Measurements from ENCODE around the gene CTSH. TPM values are rescaled to one million over a fixed set of nuclear protein-coding genes. Genes with fewer than 3 reads are reported as not detected.

CTSH gene
- total RNA-seq, 4 donors from 2014 or later, result 110 to 351 (median 203) TPM

GRCh38 chr15:78942741-78943140 is 2.1 kb downstream of the CTSH start:
- ATAC-seq (ENCODE audit: low FRiP score) (no peak), DNase-seq (ENCODE audit: low spot score) (no peak)
- TF ChIP-seq CTCF (IDR thresholded peaks at IDR 0.05), result no peak

DNA sequence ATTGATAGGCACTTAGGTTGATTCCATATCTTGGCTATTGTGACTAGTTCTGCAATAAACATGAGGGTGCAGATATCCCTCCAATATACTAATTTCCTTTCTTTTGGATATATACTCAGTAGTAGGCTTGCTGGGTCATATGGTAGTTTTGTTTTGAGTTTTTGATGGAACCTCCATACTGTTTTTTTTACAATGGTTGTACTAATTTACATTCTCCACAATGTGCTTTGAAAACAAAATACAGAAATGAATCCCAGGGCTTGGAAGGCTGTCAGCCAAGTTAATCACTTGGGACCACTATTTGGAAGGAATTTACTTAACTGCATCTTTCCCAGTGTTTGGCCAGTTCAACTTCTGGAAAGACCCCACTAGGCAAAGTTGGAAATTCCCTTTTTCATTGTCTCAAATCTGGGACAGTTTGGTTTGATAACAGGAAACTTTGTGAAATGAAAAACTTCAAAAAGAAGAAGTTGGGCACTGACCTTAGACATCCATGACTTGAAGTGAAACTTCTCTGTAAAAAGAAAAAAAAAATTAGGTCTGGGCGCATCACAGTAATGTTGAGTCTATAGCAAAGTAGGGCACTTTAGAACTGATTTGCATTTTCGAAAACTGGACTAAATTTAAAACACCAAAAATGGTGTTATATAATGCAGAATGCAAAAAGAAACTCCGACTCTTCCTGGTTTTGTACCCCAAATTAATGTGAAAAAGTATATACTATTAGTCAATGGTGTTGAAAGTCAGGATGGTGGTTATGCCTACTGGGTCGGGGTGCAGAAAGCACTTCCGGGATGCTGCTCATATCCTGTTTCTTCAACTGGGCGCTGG is 6.0 kb downstream of the CTSH start:
- no peak for TF ChIP-seq CTCF (IDR thresholded peaks at IDR 0.05)
- no peak for ATAC-seq (ENCODE audit: low FRiP score)
- no peak for DNase-seq (ENCODE audit: low spot score)

- DNase-seq (ENCODE audit: low spot score) (no peak), ATAC-seq (ENCODE audit: low FRiP score) (no peak)
- no peak for TF ChIP-seq CTCF (IDR thresholded peaks at IDR 0.05)
Measured at GRCh38 chr15:78937132-78937739, 7.6 kb downstream of the CTSH start.

DNA sequence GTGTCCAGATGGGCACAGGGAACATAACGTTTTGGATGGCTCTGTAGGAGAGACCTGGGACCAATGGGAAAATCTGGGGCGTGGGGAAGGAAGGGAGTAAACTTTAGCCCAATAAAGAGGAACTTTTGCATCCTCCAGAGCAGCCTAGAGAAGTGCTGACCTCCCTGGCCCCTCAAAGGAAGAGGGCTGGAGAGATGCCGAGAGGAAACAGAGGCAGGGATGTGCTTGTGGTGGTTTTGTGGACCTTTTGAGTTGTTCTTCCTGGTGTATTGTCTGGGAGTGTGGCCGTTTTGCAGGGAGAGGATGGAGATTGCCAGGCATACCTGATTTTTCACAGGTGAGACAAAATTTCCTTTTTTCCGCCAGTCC is 10.2 kb downstream of the CTSH start:
- DNase-seq (ENCODE audit: low spot score) (no peak), ATAC-seq (ENCODE audit: low FRiP score) (no peak)
- no peak for TF ChIP-seq CTCF (IDR thresholded peaks at IDR 0.05)

GRCh38 chr15:78933823-78934654 is 10.8 kb downstream of the CTSH start:
- TF ChIP-seq CTCF (IDR thresholded peaks at IDR 0.05), result no peak
- no peak for DNase-seq (ENCODE audit: low spot score)
- ATAC-seq (ENCODE audit: low FRiP score), result no peak

DNA sequence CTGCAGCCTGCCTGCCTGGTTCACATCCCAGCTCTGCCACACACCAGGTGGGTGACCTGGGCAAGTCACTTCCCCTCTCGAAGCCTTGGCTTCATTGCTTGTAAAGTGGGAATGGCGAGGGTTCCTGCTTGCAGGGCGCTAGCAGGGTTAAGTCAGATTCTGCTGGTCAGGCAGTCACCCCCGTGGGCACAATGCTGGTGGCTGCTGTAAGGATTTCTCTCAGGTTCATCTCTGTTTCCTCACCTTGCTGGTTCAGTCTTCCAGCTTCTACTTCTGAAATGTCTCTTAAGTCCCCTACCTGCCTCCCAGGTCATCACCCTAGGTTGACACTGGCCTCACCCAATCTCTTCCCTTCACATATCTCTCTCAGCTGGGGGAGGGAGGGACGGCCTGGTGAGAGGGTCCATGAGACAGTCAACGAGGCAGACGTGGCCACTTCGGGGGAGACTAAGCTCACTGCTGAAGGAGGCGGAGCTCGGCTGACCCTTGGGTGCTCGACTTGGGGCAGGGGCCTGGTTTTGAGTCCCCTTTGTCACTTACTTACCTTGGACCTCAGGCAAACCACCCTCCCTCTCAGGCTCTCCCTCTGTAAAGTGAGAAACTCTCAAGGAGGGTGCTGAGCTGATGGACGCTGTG is 11.5 kb downstream of the CTSH start:
- DNase-seq (ENCODE audit: low spot score), result no peak
- TF ChIP-seq CTCF (IDR thresholded peaks at IDR 0.05), result no peak
- no peak for ATAC-seq (ENCODE audit: low FRiP score)
